NCI-H460 (cell line): ENCODE results near the gene POLR2L. TPM values are rescaled to one million over a fixed set of nuclear protein-coding genes. Genes with fewer than 3 reads are reported as not detected.

Experiments used
- DNase-seq: peaks from one replicate; pipeline ENCODE4 v3.0.0-alpha.2; 2016; ENCODE audit warnings: low read depth; ENCODE audit errors: extremely low read depth
- small RNA-seq, 2 experiments: library from RNA; depleted of rRNA; stranded (forward); fragments of <200 nt; gene quantifications; one replicate each; pipeline ENCODE3, GENCODE V24; 2014
- total RNA-seq: library from RNA; depleted of rRNA; stranded (reverse); fragments of >200 nt; shearing (Covaris generic); gene quantifications from 2 replicates; pipeline ENCODE4 v1.2.3, GENCODE V29; 2014; rRNA removed

POLR2L gene
- total RNA-seq, 1 experiment from 2014 or later, result 174 TPM

DNA sequence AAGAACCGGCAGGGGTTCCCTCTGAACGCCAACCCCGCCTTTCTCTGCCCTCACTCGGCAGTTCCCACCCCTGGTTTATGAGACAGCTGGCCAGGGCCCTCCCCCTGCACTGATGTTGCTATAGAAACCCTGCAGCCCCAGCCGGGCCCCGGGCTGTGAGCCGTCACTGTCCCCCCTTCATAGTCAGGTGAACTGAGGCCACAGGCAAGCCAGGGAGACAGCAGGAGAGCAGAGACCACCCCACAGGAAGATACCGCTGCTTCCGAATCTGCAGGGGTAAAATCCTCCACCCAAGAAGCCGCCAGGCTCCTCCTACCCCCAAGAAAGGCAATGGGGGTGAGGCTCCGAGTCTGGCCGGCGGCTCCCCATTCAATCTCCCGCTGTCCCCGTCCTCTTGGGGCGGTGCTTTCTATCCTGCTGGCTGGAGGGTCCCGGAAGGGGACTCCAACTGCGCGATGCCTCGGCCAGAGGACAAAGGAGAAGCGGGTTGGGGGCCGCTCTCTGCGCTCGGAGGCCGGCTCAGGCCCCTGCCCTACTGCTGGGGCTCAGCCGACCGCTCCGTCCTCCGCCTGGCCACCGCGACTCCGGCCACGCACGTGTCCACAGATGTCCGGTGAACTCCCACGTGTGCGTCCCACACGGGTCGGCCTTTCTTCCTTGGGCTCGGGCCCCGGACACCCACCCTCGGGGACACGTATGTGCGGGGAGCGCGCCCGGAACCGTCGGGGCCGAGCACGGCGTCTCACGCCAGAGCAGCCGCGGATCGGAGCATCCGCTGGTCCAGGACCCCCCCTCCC, 44.8 kb downstream of the POLR2L start:
- no peak for DNase-seq

DNA sequence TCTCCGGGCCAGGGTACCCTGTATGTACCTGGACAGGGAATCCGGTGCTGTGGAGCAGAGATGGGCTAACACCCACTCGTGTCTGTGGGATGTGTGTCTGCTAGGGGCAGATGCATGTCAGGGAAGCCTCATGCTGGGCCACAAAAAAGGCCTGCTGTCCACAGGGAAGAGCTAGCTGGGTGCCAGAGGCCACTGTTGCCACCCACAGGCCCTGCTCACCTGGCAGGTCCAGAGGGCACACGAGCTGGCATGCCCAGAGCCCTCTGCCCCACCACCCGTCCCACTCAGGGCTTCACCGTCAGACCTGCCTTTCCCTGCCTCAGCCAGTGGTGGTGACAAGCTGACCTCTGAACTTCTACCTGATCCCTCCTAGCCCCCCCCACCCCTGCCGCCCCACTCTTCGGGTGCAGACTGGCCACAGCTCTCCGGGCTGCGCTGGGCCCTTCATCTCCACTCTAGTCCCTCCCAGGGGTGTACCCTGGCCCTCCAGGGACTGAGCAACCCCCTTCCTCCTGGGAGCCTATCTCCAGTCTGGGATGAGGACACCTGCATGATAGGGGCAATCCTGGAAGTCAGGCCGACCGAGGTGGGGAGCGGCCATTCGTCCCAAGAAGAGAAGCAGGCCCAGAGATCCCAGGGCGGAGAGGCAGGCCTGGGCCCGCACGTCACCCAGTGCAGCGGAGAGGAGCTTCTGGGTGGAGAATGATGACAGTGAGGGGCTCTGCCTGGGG, 45.6 kb downstream of the POLR2L start:
- DNase-seq, result no peak

DNA sequence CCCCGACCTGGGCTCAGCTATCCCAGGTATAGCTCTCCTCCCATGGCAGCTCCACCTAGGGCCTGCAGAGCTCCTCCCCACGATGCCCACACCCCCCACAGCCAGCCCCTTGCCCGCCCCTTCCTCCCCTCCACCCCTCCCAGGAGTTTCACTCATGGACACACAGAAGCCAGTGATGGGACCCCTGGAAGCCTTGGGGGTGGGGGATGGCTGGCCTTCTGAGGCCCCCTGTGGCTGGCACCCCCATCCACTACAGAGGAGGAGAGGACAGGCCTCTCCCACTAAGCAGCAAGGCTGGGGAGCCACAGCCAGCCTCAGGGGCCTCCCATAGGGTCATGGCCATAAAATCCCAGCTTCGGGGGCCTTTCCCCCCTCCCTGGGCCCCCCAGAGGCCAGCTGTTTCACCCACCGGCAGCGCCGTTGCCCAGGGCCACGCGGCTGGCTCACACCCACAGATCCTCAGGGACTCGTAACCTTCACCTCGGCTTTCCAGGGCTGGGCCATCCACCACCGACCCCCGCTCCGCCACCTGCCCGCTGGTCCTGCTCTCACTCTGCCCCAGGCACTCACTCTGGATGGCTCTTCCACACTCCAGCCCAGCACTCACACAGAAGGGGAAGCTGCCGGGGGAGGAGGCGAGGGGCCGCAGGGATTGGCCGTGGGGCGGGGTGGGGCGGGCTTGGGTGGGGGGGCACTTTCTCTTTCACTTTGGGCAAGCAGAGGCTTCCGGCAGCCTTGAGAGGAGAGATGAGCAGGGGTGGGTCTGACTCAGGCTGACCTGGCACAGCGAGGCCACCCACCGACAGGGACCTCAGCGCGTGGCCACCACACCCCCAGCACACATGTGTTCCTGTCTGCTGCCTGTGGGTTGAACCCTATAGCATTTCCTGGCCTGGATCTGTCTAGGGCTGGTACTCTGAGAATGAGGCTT, 46.4 kb downstream of the POLR2L start:
- DNase-seq, result no peak

DNA sequence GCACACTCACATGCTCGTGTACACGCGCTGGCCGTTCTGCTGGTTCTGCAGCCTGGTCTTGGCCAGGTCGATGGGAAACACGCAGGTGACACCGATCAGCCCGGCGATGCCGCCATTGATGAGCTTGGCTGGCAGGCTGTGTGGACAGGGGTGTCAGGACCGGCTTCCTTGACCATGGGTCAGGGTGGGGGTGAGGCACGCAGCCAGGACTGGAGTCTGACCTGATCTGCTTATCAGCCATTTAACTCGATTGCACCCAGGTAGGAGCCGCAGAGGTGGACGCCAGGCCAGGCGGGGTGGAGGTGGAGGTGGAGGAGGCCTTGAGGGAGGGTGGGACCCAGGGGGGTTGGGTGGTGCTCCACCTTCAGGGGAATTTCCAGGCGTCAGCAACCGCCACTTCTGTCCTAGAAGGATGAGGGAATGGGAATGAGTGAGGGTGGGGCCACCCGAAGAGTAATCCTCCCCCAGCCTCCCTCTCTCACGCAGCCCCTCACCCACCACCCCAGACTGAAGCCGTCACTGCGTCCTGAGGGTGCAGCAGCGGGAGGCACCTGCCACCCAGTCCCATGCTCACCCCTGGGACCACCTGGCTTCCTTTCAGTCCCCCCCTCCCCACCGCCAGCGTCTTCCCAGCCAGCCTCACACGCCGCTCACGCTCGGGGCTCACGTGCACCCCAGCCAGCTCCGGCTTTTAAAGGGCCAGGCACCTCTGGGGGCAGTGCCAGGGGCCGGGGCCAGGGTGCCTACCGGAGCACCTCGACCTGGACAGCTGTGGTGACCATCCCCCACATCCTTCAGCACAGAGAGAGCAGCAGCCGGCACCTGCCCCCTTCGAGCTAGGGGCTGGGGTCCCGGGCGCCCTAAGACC, 47.3 kb downstream of the POLR2L start:
- DNase-seq, result no peak

DNA sequence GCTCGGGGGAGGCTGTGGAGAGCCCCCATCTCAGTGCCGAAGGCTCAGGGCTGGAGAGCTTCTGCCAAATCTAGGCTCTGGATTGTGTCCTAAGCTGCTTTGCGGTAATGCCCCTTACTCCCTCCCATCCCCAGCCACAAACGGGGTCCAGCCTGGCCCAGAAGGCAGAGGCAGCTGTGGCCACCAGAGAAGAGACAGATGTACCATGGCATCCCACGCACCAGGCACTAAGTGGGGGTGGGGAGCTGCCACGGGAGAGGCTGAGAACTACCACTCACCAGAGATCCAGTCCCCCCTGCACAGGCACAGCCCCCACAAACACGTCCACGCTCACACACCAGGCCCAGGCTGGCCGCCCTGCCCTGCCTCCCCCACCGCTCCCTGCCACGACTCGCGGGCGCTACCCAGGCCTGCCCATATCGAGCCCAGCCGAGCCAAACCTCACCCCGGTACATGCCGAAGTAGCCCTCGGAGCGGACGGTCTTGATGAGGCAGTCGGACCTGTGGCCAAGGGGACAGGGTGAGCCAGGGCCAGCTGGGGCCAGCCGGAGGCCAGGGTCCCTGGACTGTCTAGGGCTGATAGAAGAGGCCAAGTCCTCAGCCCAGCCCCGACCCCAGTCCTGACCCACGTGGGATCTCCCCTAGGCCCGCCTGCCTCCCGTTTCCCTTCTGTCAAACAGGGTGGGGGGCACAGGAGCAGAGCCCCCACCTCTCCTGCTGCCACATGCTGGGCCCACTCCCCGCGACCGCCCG, 48.1 kb downstream of the POLR2L start:
- no peak for DNase-seq

DNA sequence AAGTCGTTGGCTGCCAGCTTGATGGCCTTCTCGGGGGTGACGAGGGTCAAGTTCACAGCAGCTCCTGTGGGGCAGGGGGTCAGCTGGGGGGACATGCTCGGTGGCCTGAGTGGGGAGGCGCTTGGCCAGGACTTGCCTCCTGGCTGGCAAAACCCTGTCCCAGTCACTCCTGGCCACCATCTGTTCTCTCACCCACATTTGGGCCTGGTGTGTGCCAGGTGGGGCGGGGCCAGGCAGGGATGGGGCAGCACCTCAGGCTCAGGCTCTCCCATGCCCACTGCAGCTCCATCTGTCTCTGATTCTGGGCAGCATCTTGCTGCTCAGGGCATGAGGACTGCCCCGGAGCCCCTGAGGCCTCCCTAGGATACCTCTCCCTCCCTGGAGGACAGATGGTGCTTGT, 48.8 kb downstream of the POLR2L start:
- DNase-seq, result no peak

DNA sequence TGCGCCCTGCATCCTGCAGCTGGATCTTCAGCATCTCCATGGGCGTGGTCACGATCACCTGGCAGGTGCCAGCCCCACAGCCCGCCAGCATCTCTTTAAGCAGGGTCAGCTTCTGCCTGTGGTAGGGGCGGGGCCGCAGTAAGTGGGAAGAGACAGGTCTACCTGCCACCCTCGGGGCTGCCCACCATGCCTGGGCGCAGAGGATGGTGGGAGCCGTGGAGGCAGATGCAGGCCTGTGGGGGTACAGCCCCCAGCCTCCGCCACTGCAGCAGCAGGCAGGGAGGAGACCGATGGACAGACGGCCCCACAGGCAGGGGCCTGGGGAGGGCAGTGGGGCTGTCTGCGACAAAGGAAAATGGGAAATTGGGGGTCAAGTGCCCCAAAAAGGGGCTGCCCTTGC, 49.5 kb downstream of the POLR2L start:
- no peak for DNase-seq

DNA sequence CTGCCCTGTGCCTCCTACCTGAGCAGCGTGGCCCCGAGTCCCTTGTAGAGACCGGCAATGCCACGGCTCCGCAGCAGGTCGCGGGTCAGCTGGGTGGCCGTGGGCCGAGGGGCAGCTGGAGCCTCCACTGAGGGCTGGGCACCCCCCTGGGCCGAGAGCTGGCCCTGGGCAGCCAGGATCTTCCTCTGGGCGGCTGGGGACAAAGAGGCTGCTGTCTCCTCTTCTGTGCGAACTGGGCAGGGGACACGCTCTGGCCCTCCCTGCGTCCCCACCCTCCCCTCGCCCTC, 49.9 kb downstream of the POLR2L start:
- no peak for DNase-seq

DNA sequence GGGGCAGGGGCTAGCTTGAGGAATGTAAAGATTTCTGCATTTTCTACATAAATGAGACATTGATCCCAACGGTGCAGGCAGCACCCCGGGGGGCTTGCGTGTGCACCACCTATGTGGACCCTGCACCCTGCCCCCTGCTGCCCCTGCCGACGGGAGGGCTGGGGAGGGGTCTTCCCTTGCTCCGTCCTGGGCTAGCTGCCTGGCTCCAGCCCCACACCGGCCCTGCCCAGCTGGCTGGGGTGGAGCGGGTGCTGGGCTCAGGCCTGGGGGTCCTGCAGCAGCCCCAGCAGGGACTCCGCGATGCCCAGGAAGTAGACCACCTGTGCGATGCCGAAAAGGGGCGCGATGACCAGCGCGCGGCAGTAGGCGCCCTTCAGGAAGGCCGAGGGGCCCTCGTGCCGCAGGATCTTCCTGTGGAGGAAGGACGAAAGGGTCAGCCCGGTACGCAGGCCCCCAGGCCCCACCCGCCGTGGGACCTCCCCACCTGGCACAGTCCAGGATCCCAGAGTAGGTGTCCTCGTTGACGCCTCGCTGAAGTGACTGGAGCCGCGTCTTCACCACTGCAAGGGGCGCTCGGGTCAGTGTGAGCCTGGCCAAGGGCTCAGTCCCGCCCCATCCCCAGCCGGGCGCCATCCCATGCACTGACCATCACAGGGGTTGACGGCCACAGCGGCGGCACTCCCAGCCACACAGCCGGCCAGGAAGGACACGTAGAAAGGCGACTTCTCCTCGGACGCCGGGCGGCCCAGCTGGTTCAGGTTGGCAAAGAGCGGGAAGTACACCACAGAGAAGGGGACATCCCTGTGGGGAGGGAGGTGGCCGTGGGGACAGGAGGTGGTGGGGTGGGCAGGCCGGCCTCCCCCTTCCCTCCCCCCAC, 50.4 kb downstream of the POLR2L start:
- no peak for DNase-seq

DNA sequence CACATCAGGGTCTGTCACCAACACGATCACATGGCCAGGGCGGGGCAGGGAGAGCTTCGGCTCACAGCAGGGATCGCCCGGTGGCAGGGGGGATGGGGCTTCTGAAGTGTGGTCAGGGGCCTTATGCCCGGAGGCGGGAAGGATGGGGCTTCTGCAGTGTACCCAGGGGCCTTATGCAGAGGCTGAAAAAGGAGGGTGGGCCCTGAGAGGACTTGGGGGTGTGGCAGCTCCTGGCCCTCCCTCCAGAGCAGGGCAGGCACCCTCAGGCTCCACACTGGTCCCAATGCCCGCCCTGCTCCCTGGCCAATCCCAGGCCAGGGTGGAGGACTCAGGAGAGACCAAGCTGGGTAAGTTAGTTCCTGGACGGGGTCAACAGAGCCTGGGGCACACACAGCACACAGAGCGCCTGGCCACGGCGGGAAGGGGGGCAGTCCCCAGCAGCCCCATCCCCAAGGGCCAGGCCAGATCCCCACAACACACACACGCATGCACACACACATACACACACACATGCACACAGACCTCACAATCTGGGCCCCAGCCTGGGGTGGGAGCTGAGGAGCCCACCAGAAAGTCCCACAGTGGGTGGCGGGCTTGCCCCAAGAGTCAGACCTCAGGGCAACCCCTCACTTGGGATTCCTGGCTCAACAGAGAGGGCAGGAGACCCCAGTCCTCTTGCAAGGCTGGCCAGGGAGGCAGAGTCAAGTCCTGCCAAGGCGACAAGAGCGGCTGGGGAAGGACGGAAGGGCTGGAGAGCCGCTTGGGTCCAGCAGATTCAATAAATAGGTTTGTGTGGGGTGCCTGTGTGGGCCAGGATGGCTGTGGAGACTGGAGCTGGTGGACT, 51.4 kb downstream of the POLR2L start:
- no peak for DNase-seq

DNA sequence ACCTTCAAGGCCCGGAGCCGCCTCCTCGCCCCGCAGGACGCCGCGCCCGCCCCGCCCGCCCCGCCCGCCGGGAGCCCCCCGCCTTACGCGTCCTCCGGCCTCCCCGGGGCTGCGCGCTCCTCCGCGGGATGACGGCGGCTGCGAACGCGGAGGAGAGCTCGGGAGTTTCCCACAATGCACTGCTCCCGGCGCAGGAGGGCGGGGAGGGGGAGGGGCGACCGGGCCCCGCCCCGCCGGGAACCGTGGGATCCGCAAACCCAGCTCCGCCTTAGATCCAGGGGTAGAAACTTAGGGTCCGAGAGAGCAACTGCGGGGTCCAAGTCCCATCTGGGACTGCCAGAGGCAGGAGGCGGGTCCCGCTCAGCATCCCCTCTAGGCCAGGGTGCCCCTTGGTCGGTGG, 52.4 kb downstream of the POLR2L start, which contains the start of gene CEND1:
Gene CEND1 (minus strand): TSS at position 148 of the 400 bp plus-strand sequence. CDS start 1,514 bp downstream, outside the sequence.
- no peak for DNase-seq

Small RNAs within 50 kb of the gene (small RNA-seq; reads per million reads assigned to genes)
- 0 reads per million in 2 experiments for gene SNORA52

Other genes starting within 250 kb of the POLR2L start
- gene IRF7, start 226.6 kb downstream of the POLR2L start, total RNA-seq, result 3.8 and 5.0 TPM in 2 replicates
- gene CDHR5, start 217.6 kb downstream of the POLR2L start, total RNA-seq, result 0.05 TPM in 1 of 2 replicates, not detected in the other
- gene SCT, start 215.3 kb downstream of the POLR2L start, total RNA-seq, result not detected in 2 replicates
- 0.22 and 0.23 TPM in 2 replicates for gene DRD4, start 205.3 kb downstream of the POLR2L start, total RNA-seq
- gene DEAF1, start 147.3 kb downstream of the POLR2L start, total RNA-seq, result 30.3 and 32.3 TPM in 2 replicates
- gene TMEM80, start 146.7 kb downstream of the POLR2L start, total RNA-seq, result 6.9 and 8.9 TPM in 2 replicates
- gene EPS8L2, start 136.3 kb downstream of the POLR2L start, total RNA-seq, result 12.8 and 13.9 TPM in 2 replicates
- gene TALDO1, start 95.1 kb downstream of the POLR2L start, total RNA-seq, result 383 and 408 TPM in 2 replicates
- 21.6 and 23.0 TPM in 2 replicates for gene GATD1, start 65.0 kb downstream of the POLR2L start, total RNA-seq
- not detected in 2 replicates for gene CEND1, start 52.4 kb downstream of the POLR2L start, total RNA-seq
- 16.2 and 20.8 TPM in 2 replicates for gene SLC25A22, start 44.2 kb downstream of the POLR2L start, total RNA-seq
- 3.1 and 3.6 TPM in 2 replicates for gene PIDD1, start 37.3 kb downstream of the POLR2L start, total RNA-seq
- gene RPLP2, start 32.6 kb downstream of the POLR2L start, total RNA-seq, result 1,205 and 1,442 TPM in 2 replicates
- gene PNPLA2, start 23.6 kb downstream of the POLR2L start, total RNA-seq, result 15.0 and 15.7 TPM in 2 replicates
- gene CRACR2B, start 14.6 kb downstream of the POLR2L start, total RNA-seq, result 5.0 and 5.5 TPM in 2 replicates
- 292 and 302 TPM in 2 replicates for gene CD151, start 9.6 kb downstream of the POLR2L start, total RNA-seq
- gene TSPAN4, start 323 bp upstream of the POLR2L start, total RNA-seq, result 131 and 169 TPM in 2 replicates
- gene CHID1, start 68.3 kb upstream of the POLR2L start, total RNA-seq, result 31.2 and 36.8 TPM in 2 replicates
- gene AP2A2, start 83.3 kb upstream of the POLR2L start, total RNA-seq, result 25.1 and 35.9 TPM in 2 replicates
- not detected in 2 replicates for gene MUC6, start 194.2 kb upstream of the POLR2L start, total RNA-seq
- gene MUC2, start 232.3 kb upstream of the POLR2L start, total RNA-seq, result not detected in 2 replicates